Stimulated activated CD8-positive, alpha-beta memory T cell treated with anti-CD3 and anti-CD28 coated beads, Interleukin-4, amount 100 ng/mL, for 1 hour (primary cell): ENCODE data around the gene ZNF76.
"Not testable (repeated sequence)": the region's sequence is repeated elsewhere in the genome, so short reads cannot be mapped to it uniquely, and the experiment has no call there.

Experiments used
- DNase-seq, 2 donors: peaks; one replicate each; pipeline ENCODE4 v3.0.0-alpha.2; 2020; ENCODE audit warnings: low read depth in 2 of 2, low spot score in 1 of 2

The ZNF76 gene

DNA sequence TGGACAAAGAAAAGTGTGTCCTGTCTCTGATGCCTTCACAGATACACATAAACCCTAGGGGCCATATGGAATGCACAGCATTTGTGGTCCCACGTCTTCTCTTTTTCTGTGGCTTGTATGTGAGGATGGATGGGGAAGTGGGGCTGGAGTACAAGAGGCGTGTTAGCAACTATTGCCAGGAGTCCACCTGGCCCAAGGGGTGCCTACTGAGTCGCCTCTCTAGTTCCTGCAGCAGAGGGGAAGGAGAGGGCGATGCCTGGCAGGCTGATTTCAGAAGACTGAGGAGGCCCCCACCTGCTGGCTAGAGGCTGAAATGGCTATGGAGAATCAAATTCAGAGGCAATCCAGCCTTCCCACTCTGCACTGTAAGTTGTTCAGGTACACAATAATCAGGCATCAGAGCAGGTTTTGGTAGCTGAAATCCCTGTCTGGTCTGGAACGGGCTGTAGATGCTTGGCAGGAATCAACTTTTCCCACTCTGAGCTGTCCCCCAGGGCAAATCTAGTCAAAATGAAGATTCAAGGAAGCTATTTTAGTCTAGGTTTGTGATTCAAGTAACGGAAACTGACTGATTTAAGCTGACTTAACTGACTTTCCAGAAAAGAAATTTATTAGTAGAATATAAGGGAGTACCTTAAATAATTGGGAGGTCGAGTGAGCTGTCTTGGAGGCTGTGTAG is 68.0 kb downstream of the ZNF76 start:
- DNase-seq = peak; percentile 34 to 65

DNA sequence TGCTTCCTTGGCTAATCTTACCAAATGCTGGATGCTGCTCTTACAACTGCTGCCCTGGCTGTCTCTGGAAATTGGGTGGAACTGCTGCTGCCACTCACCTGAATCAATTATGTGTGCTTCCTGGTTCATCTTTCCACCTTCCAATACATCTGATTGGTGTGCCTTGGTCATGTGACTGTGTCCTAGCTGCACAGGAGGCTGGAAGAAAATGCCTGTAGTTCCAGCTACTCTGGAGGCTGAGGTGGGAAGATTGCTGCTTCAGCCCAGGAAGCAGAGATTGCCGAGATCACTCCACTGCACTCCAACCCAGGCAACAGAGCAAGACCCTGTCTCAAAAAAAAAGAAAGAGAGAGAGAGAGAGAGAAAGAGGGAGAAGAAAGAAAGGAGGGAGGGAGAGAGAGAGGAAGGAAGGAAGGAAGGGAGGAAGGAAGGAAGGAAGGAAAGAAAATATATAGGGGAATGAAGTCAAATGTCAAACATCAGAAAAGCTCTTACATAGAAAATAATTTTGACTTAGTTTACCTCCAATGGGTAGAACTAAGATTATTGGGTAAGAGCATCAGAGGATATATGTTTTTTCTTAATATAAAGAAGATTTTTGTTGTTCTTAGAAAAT is 68.7 kb downstream of the ZNF76 start:
- DNase-seq = no peak

- DNase-seq = not testable (repeated sequence)
These were observed 69.4 kb downstream of the ZNF76 start for GRCh38 chr6:35328965-35329364.

GRCh38 chr6:35330541-35331119 is 71.1 kb downstream of the ZNF76 start:
- DNase-seq = no peak

GRCh38 chr6:35332074-35332887 is 72.7 kb downstream of the ZNF76 start:
- peak in 1 of 2 donors; percentile 35 for DNase-seq

- no peak for DNase-seq
These were observed 82.0 kb downstream of the ZNF76 start for GRCh38 chr6:35341557-35341956.

- DNase-seq = peak; percentile 92 to 94
These were observed 82.9 kb downstream of the ZNF76 start, which contains the start of gene PPARD for GRCh38 chr6:35342258-35343091. Gene PPARD (plus strand): TSS chr6:35342558. CDS start chr6:35411088, 68,530 bp downstream.

DNA sequence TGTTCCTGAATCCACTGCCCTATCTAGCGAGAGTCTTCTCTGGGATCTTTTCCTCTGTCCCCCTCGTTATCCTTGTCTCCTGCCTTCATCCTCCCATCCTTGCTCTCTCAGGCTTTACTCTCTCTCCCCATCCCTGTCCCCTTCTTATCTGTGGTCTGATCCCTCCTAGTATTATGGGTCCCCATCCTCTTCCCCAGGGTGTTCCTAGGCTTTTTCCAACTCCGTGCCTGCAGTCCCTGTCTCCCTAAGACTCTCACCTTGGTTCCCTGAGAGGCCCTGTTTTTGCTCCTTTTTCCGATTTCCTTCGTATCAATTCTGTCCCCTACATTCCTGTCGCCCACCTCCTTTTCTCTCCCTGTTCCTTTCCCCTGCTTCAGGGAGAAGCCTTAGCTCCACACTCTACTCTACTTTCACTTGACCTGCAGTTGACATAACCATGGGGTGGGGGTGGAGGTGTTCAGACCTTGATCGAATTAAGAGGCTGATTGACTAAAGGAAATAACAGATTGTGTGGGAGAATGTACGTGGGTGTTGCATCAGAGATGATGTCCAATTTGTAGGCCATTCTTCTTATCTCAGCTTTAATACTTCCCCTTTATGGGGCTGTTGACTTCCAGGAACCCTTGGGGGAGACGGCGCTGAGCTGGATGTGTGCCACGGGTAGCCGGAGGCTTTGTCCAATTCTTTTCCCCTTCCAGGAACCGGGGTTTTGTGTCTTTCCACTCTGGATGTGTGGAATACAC is 83.7 kb downstream of the ZNF76 start:
- no peak for DNase-seq

DNA sequence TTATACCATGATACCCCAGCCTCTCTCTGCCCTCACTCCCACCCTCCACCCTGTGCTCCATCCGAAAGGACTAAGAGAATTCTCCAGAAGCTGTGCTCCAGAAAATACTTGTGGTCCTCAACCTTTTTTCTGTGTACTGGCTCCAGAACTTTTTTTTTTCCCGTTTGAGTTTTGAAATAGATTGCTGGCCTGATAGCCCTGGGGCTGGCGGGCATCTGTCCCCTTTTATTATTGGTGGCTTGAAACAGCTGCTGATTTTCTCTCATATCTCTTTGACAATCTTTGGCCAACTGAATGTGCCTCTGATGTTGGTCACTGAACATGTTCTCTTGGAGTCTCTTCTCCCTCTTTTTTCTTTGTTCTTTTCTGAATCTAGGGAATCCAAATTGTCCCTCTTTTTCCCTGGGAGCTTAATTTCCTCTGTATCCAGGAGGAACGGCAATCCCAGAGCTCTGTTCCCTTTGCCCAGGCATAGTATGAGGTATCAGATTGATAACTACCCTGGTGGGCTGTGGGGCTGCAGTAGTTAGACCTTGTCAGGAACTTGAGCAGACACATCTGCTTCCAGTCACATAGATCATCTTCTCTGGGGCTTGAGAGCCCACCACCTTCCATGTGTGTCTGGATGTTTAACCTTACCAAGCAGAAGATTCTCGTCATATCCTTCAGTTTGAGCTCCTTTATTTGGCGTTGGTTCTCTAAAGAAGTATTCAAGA is 84.5 kb downstream of the ZNF76 start:
- no peak for DNase-seq
